ENCODE data around the gene CAMTA1.

- TF ChIP-seq, protein P1, sequence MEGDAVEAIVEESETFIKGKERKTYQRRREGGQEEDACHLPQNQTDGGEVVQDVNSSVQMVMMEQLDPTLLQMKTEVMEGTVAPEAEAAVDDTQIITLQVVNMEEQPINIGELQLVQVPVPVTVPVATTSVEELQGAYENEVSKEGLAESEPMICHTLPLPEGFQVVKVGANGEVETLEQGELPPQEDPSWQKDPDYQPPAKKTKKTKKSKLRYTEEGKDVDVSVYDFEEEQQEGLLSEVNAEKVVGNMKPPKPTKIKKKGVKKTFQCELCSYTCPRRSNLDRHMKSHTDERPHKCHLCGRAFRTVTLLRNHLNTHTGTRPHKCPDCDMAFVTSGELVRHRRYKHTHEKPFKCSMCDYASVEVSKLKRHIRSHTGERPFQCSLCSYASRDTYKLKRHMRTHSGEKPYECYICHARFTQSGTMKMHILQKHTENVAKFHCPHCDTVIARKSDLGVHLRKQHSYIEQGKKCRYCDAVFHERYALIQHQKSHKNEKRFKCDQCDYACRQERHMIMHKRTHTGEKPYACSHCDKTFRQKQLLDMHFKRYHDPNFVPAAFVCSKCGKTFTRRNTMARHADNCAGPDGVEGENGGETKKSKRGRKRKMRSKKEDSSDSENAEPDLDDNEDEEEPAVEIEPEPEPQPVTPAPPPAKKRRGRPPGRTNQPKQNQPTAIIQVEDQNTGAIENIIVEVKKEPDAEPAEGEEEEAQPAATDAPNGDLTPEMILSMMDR (optimal IDR thresholded peaks at IDR 0.05 in 1 of 3, IDR thresholded peaks at IDR 0.05 in 1 of 3, conservative IDR thresholded peaks at IDR 0.05 in 1 of 3; ENCODE audit: extremely low read depth in 1 of 3, insufficient read depth in 2 of 3, low read length in 3 of 3), result no peak
- TF ChIP-seq EZH2 (IDR thresholded peaks at IDR 0.05; ENCODE audit: low read length), result no peak
These were observed 789.1 kb downstream of the CAMTA1 start for GRCh38 chr1:7574121-7575040.

All from keratinocyte (primary cell).